Neural progenitor cell (in vitro differentiated cells): Measurements from ENCODE around the gene SYTL3.

ENCODE experiments used
- EZH2 ChIP-seq: fragments of 200-600 bp; sonication (generic); IDR thresholded peaks from 2 replicates; pipeline ENCODE4 v1.6.1; 2017; ENCODE audit warnings: antibody characterized with exemption, mild to moderate bottlenecking, moderate library complexity
- EZH2phosphoT487 ChIP-seq: fragments of 200-600 bp; sonication (generic); IDR thresholded peaks from 2 replicates; pipeline ENCODE4 v1.6.1; 2017; ENCODE audit warnings: antibody characterized with exemption
- TF ChIP-seq, protein P1 (sequence below): fragments of 200-600 bp; sonication (generic); IDR thresholded peaks from 2 replicates; pipeline ENCODE4 v1.5.1; 2017; ENCODE audit warnings: antibody characterized with exemption, mild to moderate bottlenecking

- TF ChIP-seq, protein P1, sequence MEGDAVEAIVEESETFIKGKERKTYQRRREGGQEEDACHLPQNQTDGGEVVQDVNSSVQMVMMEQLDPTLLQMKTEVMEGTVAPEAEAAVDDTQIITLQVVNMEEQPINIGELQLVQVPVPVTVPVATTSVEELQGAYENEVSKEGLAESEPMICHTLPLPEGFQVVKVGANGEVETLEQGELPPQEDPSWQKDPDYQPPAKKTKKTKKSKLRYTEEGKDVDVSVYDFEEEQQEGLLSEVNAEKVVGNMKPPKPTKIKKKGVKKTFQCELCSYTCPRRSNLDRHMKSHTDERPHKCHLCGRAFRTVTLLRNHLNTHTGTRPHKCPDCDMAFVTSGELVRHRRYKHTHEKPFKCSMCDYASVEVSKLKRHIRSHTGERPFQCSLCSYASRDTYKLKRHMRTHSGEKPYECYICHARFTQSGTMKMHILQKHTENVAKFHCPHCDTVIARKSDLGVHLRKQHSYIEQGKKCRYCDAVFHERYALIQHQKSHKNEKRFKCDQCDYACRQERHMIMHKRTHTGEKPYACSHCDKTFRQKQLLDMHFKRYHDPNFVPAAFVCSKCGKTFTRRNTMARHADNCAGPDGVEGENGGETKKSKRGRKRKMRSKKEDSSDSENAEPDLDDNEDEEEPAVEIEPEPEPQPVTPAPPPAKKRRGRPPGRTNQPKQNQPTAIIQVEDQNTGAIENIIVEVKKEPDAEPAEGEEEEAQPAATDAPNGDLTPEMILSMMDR, result peak; percentile 70
- TF ChIP-seq EZH2phosphoT487, result no peak
- TF ChIP-seq EZH2, result no peak
Measured at GRCh38 chr6:158605266-158605878, 44.5 kb upstream of the SYTL3 start.
